NCI-H446 treated with DMSO at 0.1 percent for 48 hours (cell line): ENCODE data around the gene GRIP2.
"Not testable (repeated sequence)": the region's sequence is repeated elsewhere in the genome, so short reads cannot be mapped to it uniquely, and the experiment has no call there.

Source experiments
- DNase-seq: peaks from one replicate; lab custom pipeline; 2025; lab: John Stamatoyannopoulos, UW

Gene GRIP2

GRCh38 chr3:14520967-14521366, 19.2 kb downstream of the GRIP2 start:
- no peak for DNase-seq

GRCh38 chr3:14520149-14520548, 20.0 kb downstream of the GRIP2 start:
- DNase-seq: no peak

GRCh38 chr3:14519406-14519805, 20.7 kb downstream of the GRIP2 start:
- DNase-seq: no peak

- DNase-seq: no peak
Measured at GRCh38 chr3:14518893-14519292, 21.2 kb downstream of the GRIP2 start.

GRCh38 chr3:14518432-14518802, 21.7 kb downstream of the GRIP2 start:
- DNase-seq: no peak

- no peak for DNase-seq
Measured at GRCh38 chr3:14517601-14518431, 22.3 kb downstream of the GRIP2 start.

GRCh38 chr3:14516738-14517345, 23.3 kb downstream of the GRIP2 start:
- no peak for DNase-seq

- not testable (repeated sequence) for DNase-seq
Measured at GRCh38 chr3:14515526-14515925, 24.6 kb downstream of the GRIP2 start.

- no peak for DNase-seq
Measured at GRCh38 chr3:14514323-14514720, 25.8 kb downstream of the GRIP2 start.

- no peak for DNase-seq
Measured at GRCh38 chr3:14513566-14514322, 26.4 kb downstream of the GRIP2 start.

GRCh38 chr3:14512942-14513327, 27.2 kb downstream of the GRIP2 start:
- no peak for DNase-seq

- DNase-seq: no peak
Measured at GRCh38 chr3:14512281-14512941, 27.7 kb downstream of the GRIP2 start.

- DNase-seq: no peak
Measured at GRCh38 chr3:14511623-14512280, 28.4 kb downstream of the GRIP2 start.

GRCh38 chr3:14510838-14511622, 29.1 kb downstream of the GRIP2 start:
- DNase-seq: no peak

GRCh38 chr3:14509796-14510100, 30.4 kb downstream of the GRIP2 start:
- DNase-seq: no peak

GRCh38 chr3:14508966-14509795, 31.0 kb downstream of the GRIP2 start:
- no peak for DNase-seq

GRCh38 chr3:14508505-14508819, 31.7 kb downstream of the GRIP2 start:
- no peak for DNase-seq

GRCh38 chr3:14507757-14508504, 32.2 kb downstream of the GRIP2 start:
- no peak for DNase-seq

GRCh38 chr3:14507305-14507741, 32.8 kb downstream of the GRIP2 start:
- DNase-seq: no peak
